H1 (cell line): ENCODE measurements around the gene F10. TPM values are rescaled to one million over a fixed set of nuclear protein-coding genes. Genes with fewer than 3 reads are reported as not detected.

ENCODE experiments used
- KDM5A ChIP-seq: fragments of 200-600 bp; IDR thresholded peaks from 2 replicates; pipeline ENCODE4 v1.7.1; 2012; ENCODE audit warnings: mild to moderate bottlenecking, low read length, inconsistent platforms, mixed read lengths
- POLR2A ChIP-seq, 2 experiments: IDR thresholded peaks; 1 replicate in 1 of 2; 2 replicates in 1 of 2; pipeline ENCODE4 v1.6.1; 2011; ENCODE audit warnings: low read depth in 2 of 2, low read length in 2 of 2, mild to moderate bottlenecking in 2 of 2; ENCODE audit errors: control extremely low read depth in 1 of 2
- RBBP5 ChIP-seq: IDR thresholded peaks from 2 replicates; pipeline ENCODE4 v1.7.1; 2012; ENCODE audit warnings: low read depth, mild to moderate bottlenecking, inconsistent platforms, low read length, moderate library complexity, borderline replicate concordance
- TCF12 ChIP-seq: IDR thresholded peaks from 2 replicates; pipeline ENCODE4 v1.6.1; 2011; ENCODE audit warnings: low read depth, mild to moderate bottlenecking, low read length
- USF2 ChIP-seq: IDR thresholded peaks from 2 replicates; pipeline ENCODE4 v1.6.1; 2011; ENCODE audit warnings: low read length, improper control_type of control experiment
- polyA plus RNA-seq, 7 experiments: library from polyadenylated mRNA; depleted of rRNA in 3 of 7; stranded (reverse) in 5 of 7; unstranded in 2 of 7; fragments of >200 nt in 5 of 7; fragments of 200-250 nt in 2 of 7; gene quantifications; 1 replicate in 5 of 7; 2 replicates in 1 of 7; 4 replicates in 1 of 7; pipeline versions ENCODE4 v1.2.1 to v1.2.3, GENCODE V29; 2011 to 2013; ENCODE audit warnings: missing spikeins in 2 of 7, mixed read lengths in 2 of 7
- total RNA-seq: library from RNA; stranded (reverse); fragmentation: NEBNext Ultra II Directional; extraction: Animal tissue kit (Norgen Biotek cat#: 25700); gene quantifications from 2 replicates; pipeline ENCODE4 v1.2.1, GENCODE V29; 2021
- TF ChIP-seq, protein P1 (sequence below): IDR thresholded peaks from 2 replicates; pipeline ENCODE4 v1.6.1; 2012; ENCODE audit warnings: inconsistent platforms

F10 gene
- total and polyA plus RNA-seq, 2 of the 8 experiments (the other 6 are each of a cell fraction or from before 2014, with no cell fraction given), result 2.0 to 4.2 TPM

DNA sequence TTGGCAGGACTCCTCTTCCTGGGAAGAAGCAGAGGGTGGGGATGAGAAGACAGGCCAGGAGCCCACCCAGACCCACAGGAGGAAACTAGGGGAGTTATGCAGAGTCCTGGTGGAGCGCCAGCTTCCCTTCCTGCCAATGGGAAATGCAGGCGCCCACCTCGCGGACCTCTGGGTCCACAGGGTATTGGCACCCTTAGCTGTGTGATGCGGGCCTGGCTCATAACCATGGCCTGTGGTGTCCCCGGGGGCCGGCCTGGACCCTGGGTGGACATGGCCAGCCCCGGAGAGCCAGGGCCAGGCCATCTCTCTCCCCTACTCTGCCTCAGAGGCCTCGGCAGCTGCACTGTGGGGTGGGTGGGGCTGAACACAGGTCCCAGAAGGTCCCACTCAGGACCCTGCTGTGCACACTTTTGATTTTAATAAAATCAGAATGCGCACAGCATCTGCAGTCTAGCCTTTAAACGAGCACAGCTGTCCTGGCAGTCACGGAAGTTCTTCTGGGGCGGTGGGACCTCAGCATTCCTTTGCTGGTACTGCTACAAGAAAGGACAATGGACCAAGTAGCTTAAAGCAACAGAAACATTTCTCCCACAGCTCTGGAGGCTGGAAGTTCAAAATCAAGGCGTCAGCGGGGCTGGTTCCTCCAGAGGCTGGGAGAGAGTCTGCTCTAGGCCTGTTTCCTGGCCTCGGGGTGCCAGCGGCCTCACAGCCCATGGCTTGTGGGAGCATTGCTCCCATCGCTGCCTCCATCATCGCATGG, 1.8 kb downstream of the F10 start (continued):
- TF ChIP-seq, protein P1, sequence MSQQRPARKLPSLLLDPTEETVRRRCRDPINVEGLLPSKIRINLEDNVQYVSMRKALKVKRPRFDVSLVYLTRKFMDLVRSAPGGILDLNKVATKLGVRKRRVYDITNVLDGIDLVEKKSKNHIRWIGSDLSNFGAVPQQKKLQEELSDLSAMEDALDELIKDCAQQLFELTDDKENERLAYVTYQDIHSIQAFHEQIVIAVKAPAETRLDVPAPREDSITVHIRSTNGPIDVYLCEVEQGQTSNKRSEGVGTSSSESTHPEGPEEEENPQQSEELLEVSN, result no peak
- no peak for TF ChIP-seq TCF12
- TF ChIP-seq RBBP5, result no peak
- TF ChIP-seq POLR2A (IDR thresholded peaks at IDR 0.05; ENCODE audit: control extremely low read depth in 1 of 2, low read depth in 2 of 2, low read length in 2 of 2), result no peak
- TF ChIP-seq USF2, result no peak
- no peak for TF ChIP-seq KDM5A
